COLO829 (cell line): ENCODE data around the gene PDE6D.

Source experiments
- DNase-seq: peaks from one replicate; pipeline ENCODE4 v3.0.0; 2012; ENCODE audit warnings: low spot score

Gene PDE6D

DNA sequence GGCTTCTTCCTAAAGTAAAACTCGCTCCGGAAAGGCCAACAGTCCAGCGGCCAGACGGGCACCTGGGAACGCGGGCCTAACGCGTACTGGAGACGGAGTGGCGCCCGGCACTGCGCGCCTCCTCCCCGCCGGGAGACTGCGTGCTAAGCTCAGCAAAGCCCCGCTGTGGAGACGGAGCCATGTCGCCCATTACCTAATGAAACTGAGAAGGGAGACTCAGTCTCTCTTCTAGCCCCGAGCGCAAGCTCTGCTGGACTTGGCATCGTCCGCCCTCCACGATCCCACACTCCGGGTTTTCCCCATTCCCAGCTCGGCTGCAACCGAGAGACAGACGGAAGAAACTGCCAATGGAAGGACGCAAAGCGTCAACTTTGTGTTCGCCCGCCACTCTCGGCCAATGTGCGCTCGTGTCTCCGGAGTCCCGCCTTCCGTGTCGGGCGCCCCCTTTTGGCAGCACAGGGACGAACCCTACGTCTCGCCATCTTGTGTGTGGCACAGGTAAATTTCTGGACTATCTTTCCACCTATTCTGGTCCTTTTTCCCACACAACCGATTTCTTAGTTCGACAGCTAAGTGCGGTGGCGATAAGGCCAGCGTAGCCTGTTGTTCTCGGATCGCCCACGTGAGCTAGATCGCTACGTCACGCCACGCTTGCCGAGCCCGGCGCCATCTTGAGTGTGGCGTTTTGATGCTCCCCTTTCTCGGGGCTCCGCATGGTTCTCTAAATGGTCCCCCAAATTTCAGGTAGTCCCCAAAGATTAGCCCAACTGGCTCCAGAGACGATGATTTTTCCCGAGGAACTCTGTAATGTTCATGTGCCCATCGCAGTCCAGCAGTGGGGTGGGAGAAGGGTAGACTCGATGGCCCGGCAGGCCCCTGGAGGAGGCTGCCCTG lies 74.1 kb downstream of the PDE6D start:
- DNase-seq: peak; percentile 94

DNA sequence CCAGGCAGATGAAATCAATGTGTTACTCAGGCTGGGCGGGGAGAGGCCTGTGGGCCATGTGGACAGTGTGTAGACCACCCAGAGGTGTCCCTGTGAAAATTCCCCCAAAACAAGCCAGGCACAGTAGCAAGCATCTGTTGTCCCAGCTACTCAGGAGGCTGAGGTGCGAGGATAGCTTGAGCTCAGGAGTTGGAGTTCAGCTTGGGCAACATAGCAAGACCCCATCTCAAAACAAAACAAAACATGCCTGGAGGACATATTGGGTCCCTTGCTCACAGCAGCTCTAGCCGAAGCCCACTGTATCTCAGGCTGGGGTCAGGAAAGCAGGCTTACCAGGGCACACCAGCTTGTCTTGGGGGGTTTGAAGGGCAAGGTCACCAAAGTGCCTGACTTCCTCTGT lies 77.1 kb downstream of the PDE6D start:
- DNase-seq: no peak

DNA sequence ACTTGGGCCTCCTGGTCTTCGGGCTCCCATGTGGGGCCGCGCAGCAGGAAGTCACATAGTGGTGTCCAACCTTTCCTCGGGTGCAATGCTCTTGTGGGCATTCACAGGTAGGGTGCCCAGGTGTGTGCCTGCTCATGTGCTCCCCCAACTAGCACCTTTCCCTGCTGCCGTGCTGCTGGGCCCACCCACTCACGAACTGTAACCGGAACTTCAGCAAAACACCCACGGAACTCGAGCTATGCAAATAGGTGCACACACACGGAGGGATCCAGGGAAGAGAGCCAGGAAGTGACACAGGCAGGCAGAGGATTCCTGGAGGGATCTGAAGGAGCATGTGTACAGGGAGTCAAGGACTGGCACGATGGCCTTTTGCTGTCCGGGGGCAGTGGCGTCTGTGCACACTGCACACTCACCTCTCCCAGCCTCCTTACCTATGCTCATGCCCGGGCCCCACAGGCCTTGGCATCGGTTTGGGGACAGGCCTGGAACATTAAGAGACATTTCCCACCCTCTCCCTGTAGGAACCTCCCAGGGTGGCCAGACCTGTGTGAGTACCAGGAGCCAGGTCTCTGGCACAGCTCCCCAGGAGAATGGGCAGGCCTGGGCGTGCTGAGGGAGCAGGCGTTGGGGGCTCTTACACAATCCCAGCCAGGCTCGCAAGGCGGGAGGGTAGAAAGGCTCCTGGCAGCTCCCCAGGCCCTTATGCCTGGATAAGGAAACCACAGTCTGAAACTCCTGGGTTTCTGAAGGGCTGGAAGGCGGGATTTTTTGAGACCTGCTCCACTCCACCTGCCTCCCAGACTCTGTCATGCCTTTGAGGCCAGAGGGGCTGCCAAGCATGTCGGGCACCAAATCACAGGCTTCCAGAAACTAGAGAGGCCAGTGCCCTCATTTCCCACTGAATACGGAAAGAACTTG lies 79.4 kb downstream of the PDE6D start:
- no peak for DNase-seq

DNA sequence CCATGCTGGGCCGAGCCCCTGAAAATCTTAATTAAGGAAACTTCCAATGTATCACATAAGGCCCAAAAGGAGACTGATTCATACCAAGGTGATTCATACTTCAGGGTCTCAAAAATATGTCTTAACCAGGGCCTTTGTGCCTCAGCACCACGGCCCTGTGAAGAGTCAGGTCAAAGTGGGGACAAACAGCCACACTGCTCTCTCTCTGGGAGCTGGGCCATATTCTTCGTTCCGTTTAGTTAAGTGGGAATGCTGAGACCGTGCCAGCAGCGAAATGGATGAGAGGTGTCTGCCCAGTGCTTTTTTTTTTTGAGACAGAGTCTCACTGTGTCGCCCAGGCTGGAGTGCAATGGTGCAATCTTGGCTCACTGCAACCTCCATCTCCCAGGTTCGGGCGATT lies 82.1 kb downstream of the PDE6D start:
- no peak for DNase-seq

DNA sequence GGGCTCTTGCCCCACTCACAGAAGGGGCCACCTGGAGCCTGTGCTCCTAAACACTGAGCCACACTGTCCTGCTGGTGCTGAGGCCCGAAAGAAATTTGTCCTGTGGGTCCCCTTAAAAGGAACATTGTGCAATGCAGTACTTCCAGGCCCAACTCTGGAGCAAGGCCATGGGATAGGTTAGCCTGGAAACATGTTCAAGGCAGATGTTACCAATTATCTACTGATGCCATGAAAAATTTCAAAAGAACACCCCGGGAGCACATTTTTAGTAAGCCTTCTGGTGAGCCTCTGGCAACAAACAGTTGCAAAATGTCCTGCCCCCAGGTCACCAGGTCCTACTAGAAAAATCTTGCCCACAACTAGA lies 85.1 kb downstream of the PDE6D start:
- DNase-seq: no peak

DNA sequence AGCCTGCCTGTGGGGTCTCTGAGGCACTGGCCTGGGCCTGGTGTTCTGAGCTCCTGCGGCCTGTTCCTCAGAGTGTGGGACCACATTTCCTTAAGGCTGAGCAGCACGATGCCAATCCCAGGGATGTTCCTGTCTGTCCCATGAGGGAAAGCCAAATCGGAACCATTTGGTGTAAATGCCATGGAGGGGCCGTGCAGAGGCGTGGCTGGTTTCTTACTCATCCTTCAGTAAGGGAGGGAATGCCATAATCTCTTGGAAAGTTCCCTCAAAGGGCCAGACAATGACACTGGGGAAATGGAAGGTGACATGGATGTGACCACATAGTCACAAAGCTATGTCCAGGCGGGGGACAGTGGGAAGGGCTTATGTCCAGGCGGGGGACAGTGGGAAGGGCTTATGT lies 87.1 kb downstream of the PDE6D start:
- DNase-seq: no peak

DNA sequence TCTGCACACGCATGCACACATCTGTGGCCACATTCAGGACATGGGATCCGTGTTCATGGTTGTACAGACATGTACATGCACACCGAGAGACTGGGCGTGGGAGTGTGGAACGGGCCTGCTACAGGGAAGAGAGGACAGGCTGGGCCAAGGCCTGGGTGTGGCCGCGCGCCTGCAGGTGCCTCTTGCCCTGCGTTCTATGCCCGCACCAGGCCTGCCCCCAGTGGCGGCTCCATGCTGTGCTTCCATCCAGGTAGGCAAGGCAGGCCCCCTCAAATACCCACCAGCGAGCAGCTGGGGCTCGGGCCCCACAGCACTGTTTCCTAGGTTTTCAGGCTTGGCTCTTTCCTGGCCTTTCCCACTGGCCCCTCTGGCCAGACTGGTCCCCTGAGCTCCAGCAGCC lies 88.2 kb downstream of the PDE6D start:
- no peak for DNase-seq

DNA sequence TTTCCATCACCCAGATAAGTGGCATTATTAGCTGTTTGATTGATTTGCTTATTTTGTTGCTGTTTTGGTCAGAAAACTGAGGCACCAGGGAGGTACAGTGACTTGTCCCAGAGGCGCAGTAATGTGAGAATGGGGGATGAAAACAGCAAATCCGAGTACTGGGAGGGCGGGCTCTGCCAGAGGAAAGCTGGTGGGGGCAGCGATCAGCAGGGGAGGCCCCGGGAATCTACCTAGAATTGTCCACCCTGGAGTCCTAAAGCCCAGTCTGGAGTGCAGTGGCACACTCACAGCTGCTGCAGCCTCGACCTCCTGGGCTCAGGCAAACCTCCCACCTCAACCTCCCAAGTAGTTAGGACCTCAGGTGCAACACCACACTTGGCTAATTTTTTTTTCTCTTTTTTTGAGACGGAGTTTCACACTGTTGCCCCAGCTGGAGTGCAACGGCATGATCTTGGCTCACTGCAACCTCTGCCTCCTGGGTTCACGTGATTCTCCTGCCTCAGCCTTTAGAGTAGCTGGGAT lies 89.8 kb downstream of the PDE6D start:
- DNase-seq: no peak

DNA sequence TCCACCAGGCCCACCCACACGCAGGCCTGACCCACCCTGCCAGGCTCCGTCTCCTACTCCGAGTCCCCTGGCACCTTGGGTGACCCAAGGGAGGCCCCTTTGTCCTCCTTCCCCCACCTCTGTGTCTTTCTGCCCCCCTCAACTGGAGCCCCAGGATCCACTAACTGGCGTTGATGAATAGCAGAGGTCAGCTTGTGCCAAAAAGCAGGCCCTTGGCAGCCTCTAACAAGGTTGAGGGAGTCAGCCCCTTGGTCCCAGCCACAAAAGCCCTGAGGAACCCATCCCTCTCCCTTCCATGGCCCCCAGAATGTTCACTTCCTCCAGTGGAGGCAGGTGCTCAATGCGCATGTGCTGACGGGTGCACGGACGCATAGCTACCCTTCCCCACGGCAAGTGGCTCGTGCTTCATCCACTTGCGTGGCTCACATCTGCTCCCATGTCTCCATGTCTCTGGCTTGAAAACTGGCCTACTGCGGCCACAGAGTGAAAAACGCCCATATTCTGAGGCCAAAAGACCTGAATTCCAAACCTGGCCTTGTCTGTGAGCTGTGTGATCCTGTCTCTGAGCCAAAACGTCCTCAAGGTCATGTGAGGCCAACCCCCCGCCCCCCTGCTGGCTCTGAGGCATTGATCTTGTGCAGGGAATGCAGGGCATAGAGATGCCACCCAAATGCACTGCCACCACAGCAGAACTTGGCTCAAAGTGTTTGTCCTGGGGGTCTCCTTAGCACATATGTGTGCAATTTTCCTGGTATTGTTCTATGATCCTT lies 91.8 kb downstream of the PDE6D start:
- DNase-seq: no peak

DNA sequence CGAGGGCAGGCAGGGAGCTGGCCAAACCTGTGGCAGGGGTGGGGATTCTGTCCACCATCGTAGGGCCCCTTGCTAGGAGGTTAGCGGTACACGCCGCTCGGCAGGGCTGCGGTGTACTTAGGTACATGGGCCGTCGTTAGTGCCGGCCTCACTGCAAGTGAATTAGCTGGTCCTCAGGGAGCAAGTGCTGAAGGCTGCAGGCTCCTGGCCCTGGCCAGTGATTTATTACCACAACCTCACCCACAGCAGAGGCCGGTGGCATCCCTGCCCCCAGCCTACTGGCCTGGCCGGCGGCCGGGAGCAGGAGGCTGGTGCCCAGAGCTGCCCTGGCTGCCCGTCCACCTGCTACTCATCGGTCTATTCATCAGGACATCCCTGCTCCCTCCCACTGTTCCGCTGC lies 92.4 kb downstream of the PDE6D start:
- DNase-seq: no peak

DNA sequence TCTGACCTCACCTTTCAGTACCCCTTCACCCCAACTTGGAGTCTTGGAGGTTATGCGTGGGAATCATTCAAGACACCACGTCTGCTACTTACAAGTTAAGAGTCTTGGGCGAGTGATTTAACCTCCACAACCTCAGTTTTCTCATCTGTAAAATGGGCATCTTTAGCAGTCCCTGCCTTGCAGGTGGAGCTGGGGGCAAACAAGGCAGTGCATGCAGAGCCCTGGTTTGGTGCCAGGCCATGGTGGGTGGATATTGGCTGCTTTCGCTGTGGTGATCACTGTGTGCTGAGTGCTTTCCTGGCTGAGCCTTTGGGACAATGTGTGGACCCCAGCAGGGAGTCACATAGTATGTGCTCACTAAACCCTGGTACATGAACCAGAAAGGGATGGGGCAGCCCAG lies 93.1 kb downstream of the PDE6D start:
- DNase-seq: no peak

DNA sequence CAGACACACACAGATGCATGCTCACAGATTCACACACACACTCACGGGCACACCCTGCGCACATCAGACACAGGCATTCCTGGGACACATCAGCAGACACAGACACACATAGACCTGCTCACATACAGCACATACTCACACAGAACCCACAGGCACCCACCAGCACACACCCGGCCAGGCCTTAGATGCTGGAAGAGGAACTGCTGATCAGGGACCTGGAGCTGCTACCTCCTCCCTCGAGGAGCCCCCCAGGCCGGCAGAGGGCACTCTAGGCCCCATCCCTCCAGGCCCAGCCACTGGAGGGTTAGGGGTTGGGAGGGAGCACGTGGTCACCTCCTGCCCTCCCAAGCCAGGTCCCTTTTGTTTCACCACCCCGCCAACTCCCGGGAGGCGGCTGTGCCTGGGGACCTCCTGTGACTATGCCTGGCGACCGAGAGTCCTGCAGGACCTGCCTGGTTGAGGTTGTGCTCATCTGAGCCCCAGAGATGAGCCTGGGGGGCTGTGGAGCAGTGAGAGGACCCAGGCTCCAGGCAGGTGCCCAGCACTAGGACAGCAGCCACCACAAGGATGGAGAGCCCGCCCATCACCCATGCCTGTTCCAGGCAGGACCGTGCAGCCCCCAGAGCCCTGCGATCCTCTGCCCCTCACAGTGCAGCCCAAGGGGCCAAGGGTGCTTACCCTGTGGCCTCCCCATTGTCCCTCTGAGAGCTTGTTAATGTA lies 93.8 kb downstream of the PDE6D start:
- no peak for DNase-seq

DNA sequence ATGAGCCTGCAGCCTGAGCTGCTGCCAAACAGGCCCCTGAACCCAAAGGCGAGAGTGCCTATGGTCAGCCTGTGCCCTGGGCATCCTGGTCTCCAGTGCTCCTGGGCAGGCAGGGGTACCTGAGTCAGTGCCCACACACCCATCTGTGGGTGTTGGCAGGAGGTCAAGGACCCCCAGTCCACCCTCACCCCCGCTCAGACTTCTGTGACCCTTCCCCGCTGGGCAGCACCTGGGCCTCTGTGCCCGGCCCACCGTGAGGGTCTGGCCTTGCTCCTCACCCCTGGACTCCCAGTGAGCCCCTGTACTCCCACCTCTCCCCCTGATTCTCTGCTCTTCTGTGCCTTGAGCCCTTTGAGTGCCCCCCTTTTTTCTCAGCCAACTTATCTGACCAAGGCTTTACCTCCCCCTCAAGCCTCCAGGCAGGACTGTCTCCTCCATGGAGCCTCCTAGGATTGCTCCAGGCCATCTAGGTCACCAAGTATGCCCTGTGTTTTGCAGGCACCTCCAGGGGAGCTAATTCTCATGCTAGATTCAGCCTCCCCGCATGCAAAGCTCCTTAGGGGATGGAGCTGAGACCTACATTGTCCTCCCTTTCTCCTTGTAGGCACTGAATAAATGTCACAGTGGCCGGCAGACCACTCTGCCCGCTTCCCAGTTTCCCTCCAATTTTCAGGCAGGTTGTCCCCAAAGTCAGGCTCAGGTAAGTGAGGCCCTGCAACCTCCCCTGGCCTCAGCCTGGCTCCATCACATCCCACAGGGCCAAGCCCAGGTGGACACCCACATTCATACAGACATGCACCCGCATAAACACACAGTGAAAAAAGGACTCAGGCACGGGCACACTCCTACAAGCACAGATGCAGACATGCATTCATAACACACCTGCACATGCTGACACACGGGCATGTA lies 94.6 kb downstream of the PDE6D start:
- no peak for DNase-seq

DNA sequence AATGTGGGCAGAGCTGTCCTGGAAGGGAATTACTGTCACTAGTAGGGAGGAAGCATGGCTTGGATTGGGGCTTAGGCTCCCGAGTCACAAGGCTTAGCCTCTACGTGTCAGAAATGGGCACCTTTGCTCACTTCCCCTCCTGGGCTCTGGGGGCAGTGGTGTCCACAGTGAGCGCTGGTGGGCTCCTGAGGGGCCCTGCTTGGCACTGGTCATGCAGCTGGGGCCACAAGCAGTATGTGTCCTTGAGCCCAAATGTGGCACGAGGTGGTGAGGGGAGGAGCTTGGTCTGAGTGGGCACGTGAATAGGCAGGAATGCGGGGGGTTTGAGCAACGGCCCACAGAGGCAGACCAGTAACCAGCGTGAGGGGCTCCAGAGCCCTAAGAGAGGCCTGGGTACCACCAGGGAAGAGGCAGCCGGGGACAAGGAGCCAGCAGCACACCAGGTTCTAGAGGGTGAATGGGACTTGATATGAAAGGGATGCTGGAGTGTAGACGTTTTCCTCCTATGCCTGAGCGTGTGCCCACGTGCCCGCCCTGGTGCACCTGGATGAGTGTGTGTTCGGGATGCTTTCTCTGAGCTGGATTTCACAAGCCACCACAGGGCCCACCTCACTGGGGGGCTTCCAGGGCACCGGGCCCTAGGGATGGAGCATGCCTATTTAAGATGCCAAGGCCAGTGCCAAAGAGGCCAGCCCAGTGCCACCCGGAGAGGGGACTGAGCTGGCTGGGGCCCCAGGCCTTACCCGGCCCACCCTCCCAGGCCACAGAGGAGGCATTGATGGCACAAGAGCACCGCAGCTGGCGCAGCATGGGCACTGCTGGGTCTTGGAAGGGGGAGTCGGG lies 95.5 kb downstream of the PDE6D start:
- no peak for DNase-seq

DNA sequence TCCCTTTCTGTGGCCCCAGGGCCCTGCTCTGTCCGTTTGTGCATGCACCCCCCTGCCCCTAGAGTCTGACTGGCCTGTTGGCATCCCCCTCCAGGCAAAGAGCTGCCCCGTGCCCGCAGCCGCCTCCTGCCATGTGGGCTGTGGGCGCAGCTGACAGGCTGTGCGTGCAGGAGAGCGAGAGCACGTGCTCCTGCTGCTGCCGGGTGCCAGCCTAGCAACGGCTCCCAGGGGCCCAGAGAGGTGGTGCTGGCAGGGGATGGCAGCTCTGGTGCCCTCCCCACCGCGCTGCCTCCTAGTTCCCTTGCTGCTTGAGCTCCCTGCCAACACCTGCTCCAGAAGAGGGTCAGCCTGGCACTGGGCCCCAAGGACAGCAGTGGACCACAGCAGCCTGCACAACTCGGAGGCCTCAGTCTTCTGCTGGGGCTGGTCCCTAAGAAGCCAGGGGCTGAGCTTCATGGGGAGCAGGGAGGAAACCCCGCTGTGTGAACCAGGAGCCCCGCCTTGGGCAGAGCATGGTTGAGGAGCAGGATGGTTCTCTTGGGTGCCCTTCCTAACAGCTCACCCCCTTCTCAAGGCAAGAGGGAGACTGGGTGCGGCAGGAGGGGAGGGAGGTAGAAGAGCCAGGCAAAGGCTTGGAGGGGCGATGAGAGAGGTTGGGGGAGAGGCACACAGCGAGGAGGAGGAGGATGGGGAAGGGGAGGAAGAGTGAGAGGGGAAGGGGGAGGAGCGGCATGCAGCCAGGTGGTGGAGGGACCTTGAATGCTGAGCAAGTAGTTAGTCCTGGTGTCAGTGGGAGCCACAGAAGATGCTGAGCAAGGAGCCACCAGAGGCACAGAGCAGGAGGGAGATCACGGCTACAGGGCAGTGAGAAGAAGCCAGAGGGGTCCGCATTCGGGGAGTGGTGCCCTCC lies 96.5 kb downstream of the PDE6D start:
- DNase-seq: no peak

DNA sequence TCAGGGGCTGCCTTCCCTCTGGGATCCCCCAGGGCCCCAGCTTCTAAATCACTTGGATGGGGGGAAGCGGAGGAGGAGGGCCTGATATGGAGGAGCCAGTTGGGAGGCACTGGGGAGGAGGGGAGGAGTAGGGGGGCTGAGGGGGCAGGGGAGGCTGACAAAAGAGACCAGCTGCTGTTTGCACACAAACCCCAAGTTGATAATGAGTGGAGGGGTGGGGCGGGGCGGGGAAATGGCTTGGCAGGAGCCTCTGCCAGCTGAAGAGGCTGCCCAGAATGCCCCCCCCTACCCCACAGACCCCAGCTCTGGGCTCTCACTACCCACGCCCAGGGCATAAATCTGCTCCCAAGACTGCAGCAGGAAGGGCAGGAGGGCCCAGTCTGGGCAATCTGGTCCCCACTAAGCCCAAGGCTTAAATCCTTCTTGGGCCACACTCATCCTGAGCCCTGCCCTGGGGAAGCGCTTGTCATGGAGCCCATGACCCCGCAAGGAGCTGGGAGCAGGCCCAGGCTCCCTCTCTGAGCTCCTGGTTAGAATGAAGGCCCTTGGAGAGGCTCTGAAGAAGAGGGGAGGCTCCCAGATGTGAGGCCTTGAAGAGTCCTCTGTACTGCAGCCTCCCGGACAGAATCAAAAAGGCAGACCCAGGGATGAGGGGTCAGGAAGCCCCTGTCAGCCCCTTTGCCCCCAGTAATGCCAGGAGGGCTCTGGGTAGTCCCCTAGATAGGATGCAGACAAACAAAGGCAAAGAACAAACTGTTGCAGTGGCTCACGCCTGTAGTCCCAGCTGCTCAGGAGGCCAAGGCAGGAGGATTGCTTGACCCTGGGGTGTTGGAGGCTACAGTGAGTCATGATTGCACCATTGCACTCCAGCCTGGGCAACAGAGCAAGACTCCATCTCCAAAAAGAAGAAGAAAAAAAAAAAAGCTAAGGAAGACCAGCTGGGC lies 97.5 kb downstream of the PDE6D start:
- DNase-seq: no peak

DNA sequence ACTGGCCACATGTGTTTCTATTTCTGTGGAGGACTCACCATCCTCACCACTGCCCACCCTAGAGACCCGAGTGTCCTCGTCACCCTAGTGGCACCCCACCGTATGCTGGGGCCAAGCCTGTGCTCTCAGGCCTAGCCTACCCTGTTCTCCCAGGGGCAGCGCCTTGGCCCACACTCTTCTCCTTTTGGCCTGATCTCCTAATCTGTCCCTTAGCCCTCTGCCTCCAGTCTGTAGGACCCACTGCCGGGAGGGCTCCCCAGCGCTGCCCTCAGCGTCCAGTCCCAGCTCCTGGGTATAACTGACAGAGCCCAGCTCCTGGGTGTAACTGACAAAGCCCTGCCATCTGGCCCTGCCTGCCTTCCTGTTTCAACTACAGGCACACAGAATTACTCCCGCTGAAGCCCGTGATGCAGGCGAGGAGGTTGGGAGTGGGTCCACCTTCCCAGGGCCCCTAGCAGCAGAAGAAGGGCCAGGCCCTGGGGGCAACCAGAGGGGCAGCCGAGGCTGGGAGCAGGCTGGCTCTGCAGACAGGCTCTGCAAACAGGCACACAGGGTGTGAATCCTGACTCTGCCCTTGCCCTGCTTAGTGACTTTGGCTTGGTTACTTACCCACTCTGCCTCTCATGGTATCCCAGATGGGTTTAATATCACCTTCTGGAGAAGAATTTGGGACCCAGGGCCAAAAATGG lies 98.3 kb downstream of the PDE6D start:
- DNase-seq: no peak
